H1 (cell line): ENCODE measurements around the gene PRAME. TPM values are rescaled to one million over a fixed set of nuclear protein-coding genes. Genes with fewer than 3 reads are reported as not detected.

Experiments
- CTCF ChIA-PET: fragments of 300-600 bp; sonication (Branson Sonifier 250); formaldehyde crosslinking; loops from one replicate; lab custom pipeline; 2021; ENCODE audit not compliant: partially characterized antibody; lab: Charles Lee
- POLR2A ChIA-PET: fragments of 300-600 bp; sonication (Branson Sonifier 250); formaldehyde crosslinking; loops from one replicate; lab custom pipeline; 2021; ENCODE audit warnings: inconsistent platforms; ENCODE audit not compliant: partially characterized antibody; lab: Charles Lee
- DNase-seq, 2 experiments: peaks; one replicate each; pipeline versions ENCODE4 v3.0.0 to v3.0.0-alpha.2; 2010 to 2022; ENCODE audit warnings: low spot score in 2 of 2, low read depth in 1 of 2, mixed read lengths in 1 of 2
- FAIRE-seq: peaks from 2 replicates; lab custom pipeline; 2011; peaks lifted over from hg19 to GRCh38; lab: Jason Lieb, UNC
- H2AFZ ChIP-seq: 2 replicates; pipeline ENCODE4 v1.8.1; 2012; ENCODE audit warnings: low read length, inconsistent platforms
- H2AK5ac ChIP-seq: 2 replicates; pipeline ENCODE4 v1.6.1; 2013; ENCODE audit warnings: low read depth, low read length
- H2BK120ac ChIP-seq: replicated peaks from 2 replicates; pipeline ENCODE3; 2013; ENCODE audit warnings: low read depth, low read length, inconsistent platforms
- H2BK12ac ChIP-seq: 2 replicates; pipeline ENCODE4 v1.6.1; 2013; ENCODE audit warnings: low read depth, low read length
- H2BK15ac ChIP-seq: 2 replicates; pipeline ENCODE4 v1.6.1; 2013; ENCODE audit warnings: low read length
- H2BK20ac ChIP-seq: 2 replicates; pipeline ENCODE4 v1.6.1; 2013; ENCODE audit warnings: low read length
- H2BK5ac ChIP-seq: 2 replicates; pipeline ENCODE4 v1.6.1; 2013; ENCODE audit warnings: low read depth, low read length
- H3K14ac ChIP-seq: 2 replicates; pipeline ENCODE4 v1.6.1; 2013; ENCODE audit warnings: inconsistent platforms; ENCODE audit not compliant: insufficient read length
- H3K18ac ChIP-seq: 2 replicates; pipeline ENCODE4 v1.6.1; 2013; ENCODE audit warnings: low read length; ENCODE audit errors: extremely low read depth
- H3K23ac ChIP-seq: 2 replicates; pipeline ENCODE4 v1.6.1; 2013; ENCODE audit warnings: inconsistent platforms; ENCODE audit not compliant: insufficient read length
- H3K23me2 ChIP-seq: 2 replicates; pipeline ENCODE4 v1.6.1; 2013; ENCODE audit warnings: low read depth, low read length
- H3K27ac ChIP-seq: 2 replicates; pipeline ENCODE4 v1.6.1; 2011; ENCODE audit warnings: low read depth, low read length, inconsistent platforms
- H3K27me3 ChIP-seq, 4 experiments: replicated peaks in 1 of 4; 1 replicate in 1 of 4; 2 replicates in 3 of 4; pipeline versions ENCODE4 v1.6.1 to v1.8.1; 2011 to 2013; ENCODE audit warnings: low read length in 3 of 4, mild to moderate bottlenecking in 3 of 4, inconsistent platforms in 2 of 4, mixed read lengths in 2 of 4, moderate library complexity in 1 of 4; ENCODE audit not compliant: control insufficient read depth in 3 of 4, insufficient read depth in 3 of 4; ENCODE audit errors: extremely low read depth in 1 of 4
- H3K36me3 ChIP-seq, 4 experiments: 2 replicates each; pipeline versions ENCODE4 v1.6.1 to v1.8.1; 2011 to 2013; ENCODE audit warnings: mild to moderate bottlenecking in 4 of 4, low read length in 3 of 4, moderate library complexity in 2 of 4, control low read depth in 1 of 4, inconsistent platforms in 1 of 4; ENCODE audit not compliant: insufficient read depth in 4 of 4, control insufficient read depth in 2 of 4
- H3K4ac ChIP-seq: replicated peaks from 2 replicates; pipeline ENCODE3; 2013; ENCODE audit warnings: low read length, low read depth, mixed read lengths, inconsistent platforms; ENCODE audit not compliant: insufficient read length
- H3K4me1 ChIP-seq, 4 experiments: replicated peaks in 1 of 4; 1 replicate in 1 of 4; 2 replicates in 3 of 4; pipeline versions ENCODE4 v1.6.1 to v1.8.1; 2011 to 2013; ENCODE audit warnings: low read length in 3 of 4, inconsistent platforms in 2 of 4, mixed read lengths in 1 of 4; ENCODE audit not compliant: insufficient read depth in 4 of 4, control insufficient read depth in 3 of 4
- H3K4me2 ChIP-seq, 2 experiments: 2 replicates each; pipeline versions ENCODE4 v1.6.1 to v1.8.1; 2011 to 2013; ENCODE audit warnings: low read depth in 2 of 2, low read length in 2 of 2, control low read depth in 1 of 2, inconsistent platforms in 1 of 2, mild to moderate bottlenecking in 1 of 2; ENCODE audit not compliant: insufficient read depth in 1 of 2
- H3K4me3 ChIP-seq, 4 experiments: fragments of 200-600, 300-600 bp in 1 of 4; sonication (generic), shearing (Covaris generic), sonication (Bioruptor Twin) in 1 of 4; 2 replicates each; pipeline versions ENCODE4 v1.5.1 to v1.8.1; 2011 to 2016; ENCODE audit warnings: low read length in 4 of 4, low read depth in 3 of 4, control low read depth in 2 of 4, inconsistent platforms in 2 of 4, mild to moderate bottlenecking in 2 of 4, mixed read lengths in 1 of 4, moderate library complexity in 1 of 4; ENCODE audit not compliant: insufficient read depth in 2 of 4; ENCODE audit errors: extremely low read depth in 1 of 4
- H3K56ac ChIP-seq: replicated peaks from 2 replicates; pipeline ENCODE3; 2013; ENCODE audit warnings: low read depth, mild to moderate bottlenecking, mixed read lengths, low read length, inconsistent platforms; ENCODE audit not compliant: insufficient read length
- H3K79me1 ChIP-seq: 2 replicates; pipeline ENCODE4 v1.6.1; 2013; ENCODE audit warnings: low read depth, low read length, control low read depth
- H3K79me2 ChIP-seq, 2 experiments: 2 replicates each; pipeline versions ENCODE4 v1.6.1 to v1.8.1; 2012 to 2013; ENCODE audit warnings: low read length in 2 of 2, mild to moderate bottlenecking in 2 of 2, inconsistent platforms in 1 of 2; ENCODE audit not compliant: insufficient read depth in 2 of 2, control insufficient read depth in 1 of 2
- H3K9ac ChIP-seq, 4 experiments: replicated peaks in 1 of 4; 1 replicate in 1 of 4; 2 replicates in 3 of 4; pipeline versions ENCODE4 v1.6.1 to v1.8.1; 2011 to 2013; ENCODE audit warnings: low read depth in 3 of 4, low read length in 3 of 4, control low read depth in 2 of 4, mild to moderate bottlenecking in 2 of 4, moderate library complexity in 2 of 4, inconsistent platforms in 1 of 4; ENCODE audit errors: extremely low read depth in 1 of 4
- H3K9me3 ChIP-seq, 2 experiments: 2 replicates each; pipeline versions ENCODE4 v1.6.1 to v1.8.1; 2012 to 2013; ENCODE audit warnings: mild to moderate bottlenecking in 2 of 2, moderate library complexity in 2 of 2, control low read depth in 1 of 2, inconsistent platforms in 1 of 2, low read depth in 1 of 2, low read length in 1 of 2, mixed read lengths in 1 of 2; ENCODE audit not compliant: insufficient read depth in 2 of 2
- H4K20me1 ChIP-seq, 2 experiments: replicated peaks in 1 of 2; 2 replicates each; pipeline versions ENCODE3 to v1.8.1; 2011 to 2013; ENCODE audit warnings: inconsistent platforms in 2 of 2, low read length in 2 of 2, mild to moderate bottlenecking in 1 of 2; ENCODE audit not compliant: insufficient read depth in 2 of 2, control insufficient read depth in 1 of 2
- H4K5ac ChIP-seq: 2 replicates; pipeline ENCODE4 v1.6.1; 2013; ENCODE audit warnings: low read length, low read depth, mixed read lengths, inconsistent platforms; ENCODE audit not compliant: insufficient read length
- H4K8ac ChIP-seq: 2 replicates; pipeline ENCODE4 v1.8.0; 2013; ENCODE audit warnings: mild to moderate bottlenecking, moderate library complexity, low read length, inconsistent platforms; ENCODE audit not compliant: insufficient read depth; ENCODE audit errors: extremely low read depth
- H4K91ac ChIP-seq: replicated peaks from 2 replicates; pipeline ENCODE3; 2013; ENCODE audit warnings: low read length, mixed read lengths, inconsistent platforms; ENCODE audit not compliant: insufficient read length
- CTCF ChIP-seq, 3 experiments: IDR thresholded peaks; 1 replicate in 2 of 3; 2 replicates in 1 of 3; pipeline versions ENCODE4 v1.5.1 to v1.6.1; 2011; ENCODE audit warnings: low read length in 3 of 3, mild to moderate bottlenecking in 3 of 3, inconsistent platforms in 2 of 3, low read depth in 1 of 3, moderate library complexity in 1 of 3; ENCODE audit not compliant: insufficient read depth in 1 of 3; ENCODE audit errors: control extremely low read depth in 1 of 3
- PHF8 ChIP-seq: fragments of 200-600 bp; sonication (generic); conservative IDR thresholded peaks from 2 replicates; pipeline ENCODE4 v1.7.1; 2012; ENCODE audit warnings: low read depth, mild to moderate bottlenecking, inconsistent platforms, low read length, moderate library complexity
- POU5F1 ChIP-seq: IDR thresholded peaks from 2 replicates; pipeline ENCODE4 v1.6.1; 2011; ENCODE audit warnings: low read depth, mild to moderate bottlenecking, low read length, moderate library complexity
- WGBS, 2 experiments: shearing (Covaris generic) in 1 of 2; methylation state at CpG; one replicate each; pipeline versions ENCODE4 v1.1.6 to v1.1.7; 2013 to 2015; ENCODE audit warnings: low lambda C conversion rate in 2 of 2, mixed read lengths in 2 of 2, inconsistent platforms in 1 of 2, low coverage in 1 of 2, missing lambda C conversion rate in 1 of 2; ENCODE audit not compliant: insufficient replicate concordance in 2 of 2, insufficient coverage in 1 of 2, insufficient read length in 1 of 2; ENCODE audit errors: extremely low coverage in 1 of 2, missing lambda C conversion rate in 1 of 2; 5-methylcytosine and 5-hydroxymethylcytosine counted together
- polyA plus RNA-seq, 7 experiments: library from polyadenylated mRNA; depleted of rRNA in 3 of 7; stranded (reverse) in 5 of 7; unstranded in 2 of 7; fragments of >200 nt in 5 of 7; fragments of 200-250 nt in 2 of 7; gene quantifications; 1 replicate in 5 of 7; 2 replicates in 1 of 7; 4 replicates in 1 of 7; pipeline versions ENCODE4 v1.2.1 to v1.2.3, GENCODE V29; 2011 to 2013; ENCODE audit warnings: missing spikeins in 2 of 7, mixed read lengths in 2 of 7
- total RNA-seq: library from RNA; stranded (reverse); fragmentation: NEBNext Ultra II Directional; extraction: Animal tissue kit (Norgen Biotek cat#: 25700); gene quantifications from 2 replicates; pipeline ENCODE4 v1.2.1, GENCODE V29; 2021

The PRAME gene
- total and polyA plus RNA-seq, 2 of the 8 experiments (the other 6 are each of a cell fraction or from before 2014, with no cell fraction given): 0.15 to 1.1 TPM

GRCh38 chr22:22536515-22536914, 22.6 kb downstream of the PRAME start:
- peaks cover 9 to 29% (median 13%) of the 10 kb centered on the region in 4 experiments for H3K27me3 ChIP-seq
- no peak overlapping the region for H3K4me3 ChIP-seq
- no peak overlapping the region for H2BK5ac ChIP-seq
- no peak overlapping the region for H3K56ac ChIP-seq
- no peak overlapping the region for H2BK120ac ChIP-seq
- H3K23me2 ChIP-seq: no peaks in the 10 kb centered on the region
- no peak for DNase-seq
- H3K4ac ChIP-seq: no peak overlapping the region
- H3K18ac ChIP-seq: no peak overlapping the region
- H4K20me1 ChIP-seq: no peaks in the 10 kb centered on the region
- no peaks in the 10 kb centered on the region for H3K4me1 ChIP-seq
- H4K91ac ChIP-seq: no peak overlapping the region
- WGBS, 2 experiments: 85 to 100% methylated on average over 1 to 6 of the region's 6 CpGs
- no peaks in the 10 kb centered on the region for H3K36me3 ChIP-seq
- H3K9ac ChIP-seq: no peak overlapping the region
- no peak overlapping the region for H3K14ac ChIP-seq
- H2BK20ac ChIP-seq: no peak overlapping the region
- no peaks in the 10 kb centered on the region for H3K79me2 ChIP-seq
- H3K27ac ChIP-seq: no peak overlapping the region
- H3K23ac ChIP-seq: no peak overlapping the region
- no peak for FAIRE-seq
- POLR2A ChIA-PET: no interaction called here
- no peak overlapping the region for H4K5ac ChIP-seq
- no peak overlapping the region for H3K4me2 ChIP-seq
- H3K79me1 ChIP-seq: no peaks in the 10 kb centered on the region
- H3K9me3 ChIP-seq: peaks cover 3 to 28% of the 10 kb centered on the region in 2 experiments; a peak in 2 of 4 replicates
- no peak overlapping the region for H2AK5ac ChIP-seq
- H2BK12ac ChIP-seq: no peak overlapping the region
- CTCF ChIA-PET: no interaction called here
- H4K8ac ChIP-seq: no peak overlapping the region
- no peak overlapping the region for H2BK15ac ChIP-seq
- no peak overlapping the region for H2AFZ ChIP-seq
- TF ChIP-seq POU5F1 (no peak), PHF8 (no peak), CTCF (IDR thresholded peaks at IDR 0.05; ENCODE audit: control extremely low read depth in 1 of 3, insufficient read depth in 1 of 3, low read depth in 1 of 3, low read length in 3 of 3) (no peak)
